Measurements from ENCODE around the gene P2RX4. TPM values are rescaled to one million over a fixed set of nuclear protein-coding genes. Genes with fewer than 3 reads are reported as not detected.

P2RX4 gene
- total and polyA plus RNA-seq, 4 donors = 16.5 to 32.1 (median 21.8) TPM

- H3K9ac ChIP-seq (ENCODE audit: low read depth in 1 of 2, low read length in 2 of 2) = no peak overlapping the region
- peaks cover 0 to 24% (median 10%) of the 10 kb centered on the region in 4 donors for H3K36me3 ChIP-seq (ENCODE audit: control insufficient read depth in 4 of 4, insufficient read depth in 3 of 4, low read depth in 1 of 4, low read length in 3 of 4)
- no peaks in the 10 kb centered on the region for H3K27me3 ChIP-seq (ENCODE audit: control insufficient read depth in 4 of 4, insufficient read depth in 4 of 4, low read length in 3 of 4)
- H3K4me1 ChIP-seq (ENCODE audit: control insufficient read depth in 4 of 4, insufficient read depth in 4 of 4, low read length in 3 of 4) = no peaks in the 10 kb centered on the region
- TF ChIP-seq TAF1 (conservative IDR thresholded peaks at IDR 0.05) (no peak), HNF4A (conservative IDR thresholded peaks at IDR 0.05) (no peak), GABPA (IDR thresholded peaks at IDR 0.05 in 1 of 2, conservative IDR thresholded peaks at IDR 0.05 in 1 of 2) (no peak), RAD21 (IDR thresholded peaks at IDR 0.05) (no peak), ATF3 (IDR thresholded peaks at IDR 0.05) (no peak), CTCF (IDR thresholded peaks at IDR 0.05; ENCODE audit: low read depth, low read length, missing input control) (no peak), FOXA2 (IDR thresholded peaks at IDR 0.05) (no peak), EGR1 (IDR thresholded peaks at IDR 0.05; ENCODE audit: low read depth in 2 of 2) (no peak), YY1 (IDR thresholded peaks at IDR 0.05) (no peak), REST (IDR thresholded peaks at IDR 0.05) (no peak), HNF4G (IDR thresholded peaks at IDR 0.05) (no peak), JUND (IDR thresholded peaks at IDR 0.05) (no peak), NR2F2 (IDR thresholded peaks at IDR 0.05) (no peak), MAX (IDR thresholded peaks at IDR 0.05) (no peak), FOXA1 (IDR thresholded peaks at IDR 0.05) (no peak), ZBTB33 (IDR thresholded peaks at IDR 0.05) (no peak), SP1 (IDR thresholded peaks at IDR 0.05) (no peak), RXRA (IDR thresholded peaks at IDR 0.05) (no peak)
- H3K27ac ChIP-seq (ENCODE audit: low read depth in 1 of 2, low read length in 2 of 2) = no peak overlapping the region
- 96% methylated on average over 3 of the region's 3 CpGs for WGBS
- no peak overlapping the region for H3K4me3 ChIP-seq (ENCODE audit: low read depth in 1 of 3, low read length in 3 of 3)
- no peaks in the 10 kb centered on the region for H3K9me3 ChIP-seq (ENCODE audit: control insufficient read depth in 4 of 4, low read length in 3 of 4)
- DNase-seq (ENCODE audit: low spot score) = no peak
These were observed 27.6 kb upstream of the P2RX4 start for GRCh38 chr12:121182222-121182893.

Data from liver (tissue), 9 donors.